OCI-LY1 (cell line): Measurements from ENCODE around the gene CFAP77.
"Not testable (repeated sequence)": the region's sequence is repeated elsewhere in the genome, so short reads cannot be mapped to it uniquely, and the experiment has no call there.

Experiments
- H2AFZ ChIP-seq: fragments of 200-600 bp; sonication (generic), shearing (Covaris generic); 2 replicates; pipeline ENCODE4 v1.6.0; 2014; ENCODE audit warnings: antibody characterized with exemption, mild to moderate bottlenecking, low read length
- H3F3A ChIP-seq: fragments of 200-600 bp; sonication (generic), shearing (Covaris generic); 2 replicates; pipeline ENCODE4 v1.6.0; 2014; ENCODE audit warnings: mild to moderate bottlenecking, antibody characterized with exemption, low read length, moderate library complexity; ENCODE audit not compliant: insufficient read depth
- H3K27ac ChIP-seq: fragments of 200-600 bp; sonication (generic); 2 replicates; pipeline ENCODE4 v1.5.1; 2014; ENCODE audit warnings: low read length, mixed run types, mild to moderate bottlenecking, low read depth; ENCODE audit not compliant: poor library complexity, severe bottlenecking
- H3K27me3 ChIP-seq: fragments of 200-600 bp; sonication (generic); 2 replicates; pipeline ENCODE4 v1.6.0; 2014; ENCODE audit warnings: antibody characterized with exemption, mild to moderate bottlenecking, low read length, moderate library complexity; ENCODE audit not compliant: insufficient read depth
- H3K36me3 ChIP-seq: fragments of 200-600 bp; sonication (generic); 2 replicates; pipeline ENCODE4 v1.6.1; 2014; ENCODE audit warnings: mild to moderate bottlenecking, antibody characterized with exemption, low read length, moderate library complexity, mixed read lengths; ENCODE audit not compliant: insufficient read depth
- H3K4me1 ChIP-seq: fragments of 200-600 bp; sonication (generic); 2 replicates; pipeline ENCODE4 v1.5.1; 2014; ENCODE audit warnings: mild to moderate bottlenecking, low read length, moderate library complexity; ENCODE audit not compliant: insufficient read depth, severe bottlenecking
- H3K4me2 ChIP-seq: fragments of 200-600 bp; sonication (generic), shearing (Covaris generic); 2 replicates; pipeline ENCODE4 v1.6.1; 2014; ENCODE audit warnings: low read length
- H3K4me3 ChIP-seq: fragments of 200-600 bp; sonication (generic); 2 replicates; pipeline ENCODE4 v1.5.1; 2014; ENCODE audit warnings: low read length, low read depth, mild to moderate bottlenecking, mixed read lengths; ENCODE audit not compliant: poor library complexity, severe bottlenecking
- H3K79me2 ChIP-seq: fragments of 200-600 bp; shearing (Covaris generic); 2 replicates; pipeline ENCODE4 v1.6.1; 2016; ENCODE audit warnings: mixed run types, low read length, mixed read lengths; ENCODE audit not compliant: insufficient read depth
- H3K9ac ChIP-seq: fragments of 200-600 bp; sonication (generic), shearing (Covaris generic); 2 replicates; pipeline ENCODE4 v1.6.1; 2014; ENCODE audit warnings: mild to moderate bottlenecking, low read length, mixed read lengths
- H3K9me2 ChIP-seq: fragments of 200-600 bp; sonication (generic), shearing (Covaris generic); 2 replicates; pipeline ENCODE4 v1.6.1; 2014; ENCODE audit warnings: low read depth, mild to moderate bottlenecking, low read length, mixed read lengths
- H3K9me3 ChIP-seq: fragments of 200-600 bp; shearing (Covaris generic); 2 replicates; pipeline ENCODE4 v1.6.1; 2014; ENCODE audit warnings: low read length, mixed read lengths
- H4K20me1 ChIP-seq: fragments of 200-600 bp; sonication (generic), shearing (Covaris generic); 2 replicates; pipeline ENCODE4 v1.6.0; 2016; ENCODE audit warnings: mild to moderate bottlenecking, low read length; ENCODE audit not compliant: insufficient read depth
- CTCF ChIP-seq: fragments of 200-600 bp; sonication (generic), shearing (Covaris generic); IDR thresholded peaks from 2 replicates; pipeline ENCODE4 v1.5.1; 2017; ENCODE audit warnings: mild to moderate bottlenecking, antibody characterized with exemption, low read length, moderate library complexity, mixed read lengths
- EZH2 ChIP-seq: fragments of 200-600 bp; sonication (generic), shearing (Covaris generic); IDR thresholded peaks from 2 replicates; pipeline ENCODE4 v1.8.0; 2017; ENCODE audit warnings: borderline replicate concordance, mixed run types, mild to moderate bottlenecking, antibody characterized with exemption, low read length, moderate library complexity, mixed read lengths

CFAP77 gene

GRCh38 chr9:132370592-132370991, 39.4 kb upstream of the CFAP77 start:
- no peak overlapping the region for H3K4me2 ChIP-seq
- H3K9ac ChIP-seq = no peak overlapping the region
- H4K20me1 ChIP-seq = no peaks in the 10 kb centered on the region
- no peak for TF ChIP-seq CTCF
- no peak for TF ChIP-seq EZH2
- 0 out of 2 replicates have a peak, but pooled peaks cover 5% of the 10 kb centered on the region for H3F3A ChIP-seq
- peaks cover 6% of the 10 kb centered on the region; the same call in 1 of the 2 replicates for H3K36me3 ChIP-seq
- H2AFZ ChIP-seq = no peak overlapping the region
- H3K9me2 ChIP-seq = no peaks in the 10 kb centered on the region
- H3K4me1 ChIP-seq = peaks cover 30% of the 10 kb centered on the region
- no peak overlapping the region for H3K27ac ChIP-seq
- no peak overlapping the region for H3K4me3 ChIP-seq
- no peaks in the 10 kb centered on the region for H3K79me2 ChIP-seq
- no peaks in the 10 kb centered on the region for H3K27me3 ChIP-seq
- no peaks in the 10 kb centered on the region for H3K9me3 ChIP-seq

- TF ChIP-seq EZH2 (no peak), CTCF (no peak)
- Histone ChIP-seq H3K9me3 (no peaks in the 10 kb centered on the region), H2AFZ (no peak overlapping the region), H4K20me1 (no peaks in the 10 kb centered on the region), H3K9me2 (no peaks in the 10 kb centered on the region), H3K4me1 (peaks cover 30% of the 10 kb centered on the region), H3F3A (0 out of 2 replicates have a peak, but pooled peaks cover 5% of the 10 kb centered on the region), H3K36me3 (peaks cover 21% of the 10 kb centered on the region), H3K79me2 (no peaks in the 10 kb centered on the region), H3K4me3 (no peak overlapping the region), H3K27me3 (no peaks in the 10 kb centered on the region), H3K9ac (no peak overlapping the region), H3K27ac (no peak overlapping the region), H3K4me2 (peak overlapping the region; percentile 10; the same call in 1 of the 2 replicates)
Observed at GRCh38 chr9:132372177-132373095, 37.6 kb upstream of the CFAP77 start.

GRCh38 chr9:132377769-132378168, 32.2 kb upstream of the CFAP77 start:
- not testable (repeated sequence) for H3K9me2 ChIP-seq, H3K9me3 ChIP-seq, H3K4me2 ChIP-seq, H2AFZ ChIP-seq, H3K79me2 ChIP-seq, H4K20me1 ChIP-seq, H3K27ac ChIP-seq, H3K9ac ChIP-seq, H3K4me3 ChIP-seq, H3F3A ChIP-seq, H3K27me3 ChIP-seq
- Histone ChIP-seq H3K4me1 (peaks cover 39% of the 10 kb centered on the region), H3K36me3 (peaks cover 45% of the 10 kb centered on the region)

GRCh38 chr9:132378416-132378815, 31.6 kb upstream of the CFAP77 start:
- peaks cover 39% of the 10 kb centered on the region for H3K4me1 ChIP-seq
- not testable (repeated sequence) for H3K27ac ChIP-seq, H3K4me2 ChIP-seq, H3K79me2 ChIP-seq, H3K27me3 ChIP-seq, H3K9me3 ChIP-seq, H3K9me2 ChIP-seq, H3K4me3 ChIP-seq, H2AFZ ChIP-seq, H3K9ac ChIP-seq, H3F3A ChIP-seq, H4K20me1 ChIP-seq
- peaks cover 45% of the 10 kb centered on the region for H3K36me3 ChIP-seq
